ENCODE data around the gene IGF1R.

IGF1R gene

DNA sequence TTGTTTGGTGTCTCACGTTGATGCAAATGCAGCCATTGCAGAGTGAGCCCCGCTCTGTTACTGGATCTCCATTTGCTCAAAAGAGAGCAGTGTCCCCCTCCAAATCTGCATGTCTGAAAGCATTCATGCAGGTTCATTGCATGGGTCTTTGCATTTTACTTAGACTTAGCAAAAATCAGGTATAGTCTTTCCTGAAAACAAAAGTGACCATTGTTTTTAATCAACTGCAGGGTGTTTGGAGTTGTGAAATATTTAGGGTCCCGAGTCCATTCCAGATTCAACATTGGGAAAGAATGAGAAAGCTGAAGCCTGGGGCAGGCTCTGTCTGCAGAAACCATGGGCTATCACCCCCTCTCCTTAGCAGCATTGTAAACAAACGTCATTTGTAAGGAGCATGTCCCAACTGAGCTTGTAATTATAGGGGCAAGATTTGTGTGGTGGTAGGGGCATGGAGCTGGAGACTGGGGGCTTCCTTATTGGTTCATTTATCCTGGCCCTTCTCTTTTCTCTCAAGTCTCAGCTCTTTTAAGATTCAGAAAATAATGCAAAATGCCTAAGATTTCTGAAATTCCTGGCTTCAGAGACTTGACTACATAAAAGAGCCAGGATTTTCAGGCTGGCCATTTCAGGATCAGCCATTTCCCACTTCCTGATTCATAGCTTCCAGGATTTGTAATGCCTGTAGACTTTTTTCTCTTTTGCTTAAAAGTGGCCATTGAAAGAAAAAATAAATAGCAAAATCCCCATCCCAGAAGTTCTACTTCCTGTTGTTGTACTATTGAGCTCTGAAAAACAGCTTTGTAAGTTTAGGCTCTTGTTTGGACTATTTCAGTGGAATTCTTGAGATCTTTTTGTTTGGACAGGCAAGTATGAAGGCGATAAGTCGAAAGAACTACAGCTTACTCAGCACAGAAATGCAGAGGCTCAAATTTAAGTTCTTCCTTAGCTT, 23.0 kb downstream of the IGF1R start:
- DNase-seq (ENCODE audit: low read depth in 2 of 2): no peak

DNA sequence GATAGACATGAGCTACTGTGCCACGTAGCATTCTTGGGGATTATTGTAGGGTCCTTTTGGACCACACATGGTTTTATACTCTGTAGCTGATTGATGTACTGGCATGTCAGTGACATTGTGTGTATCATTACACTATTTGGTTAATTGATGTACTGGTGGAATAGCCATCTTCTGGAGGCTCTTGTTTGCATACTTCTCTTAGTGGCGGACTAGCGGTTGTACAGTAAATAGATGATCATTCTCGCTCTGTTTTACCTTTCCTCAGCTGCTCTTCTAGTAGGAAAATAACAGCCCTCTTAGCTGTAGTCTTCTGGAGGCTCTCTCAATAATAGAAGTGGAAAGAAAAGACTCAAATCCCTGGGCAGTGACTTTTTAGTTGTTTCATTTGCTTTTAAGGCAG, 24.8 kb downstream of the IGF1R start:
- DNase-seq (ENCODE audit: low read depth in 2 of 2): no peak

DNA sequence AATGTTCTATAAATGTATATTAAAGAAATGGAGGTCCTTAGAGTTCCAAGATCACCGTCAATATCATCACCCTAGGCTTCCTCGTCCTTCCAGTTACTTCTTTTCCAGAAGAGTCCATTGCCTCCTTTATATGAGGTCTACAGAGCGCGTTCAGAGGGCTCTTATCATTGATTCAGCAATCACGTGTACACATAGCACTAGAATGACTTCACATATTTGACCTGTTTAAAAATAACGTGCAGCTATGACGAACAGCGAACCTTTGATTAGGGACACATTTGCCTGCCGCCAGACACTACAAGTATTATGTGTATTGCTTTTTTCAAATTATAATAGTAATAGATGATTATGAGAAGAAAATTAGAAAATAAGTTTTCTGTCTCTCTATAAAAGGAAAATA, 26.0 kb downstream of the IGF1R start:
- no peak for DNase-seq (ENCODE audit: low read depth in 2 of 2)

DNA sequence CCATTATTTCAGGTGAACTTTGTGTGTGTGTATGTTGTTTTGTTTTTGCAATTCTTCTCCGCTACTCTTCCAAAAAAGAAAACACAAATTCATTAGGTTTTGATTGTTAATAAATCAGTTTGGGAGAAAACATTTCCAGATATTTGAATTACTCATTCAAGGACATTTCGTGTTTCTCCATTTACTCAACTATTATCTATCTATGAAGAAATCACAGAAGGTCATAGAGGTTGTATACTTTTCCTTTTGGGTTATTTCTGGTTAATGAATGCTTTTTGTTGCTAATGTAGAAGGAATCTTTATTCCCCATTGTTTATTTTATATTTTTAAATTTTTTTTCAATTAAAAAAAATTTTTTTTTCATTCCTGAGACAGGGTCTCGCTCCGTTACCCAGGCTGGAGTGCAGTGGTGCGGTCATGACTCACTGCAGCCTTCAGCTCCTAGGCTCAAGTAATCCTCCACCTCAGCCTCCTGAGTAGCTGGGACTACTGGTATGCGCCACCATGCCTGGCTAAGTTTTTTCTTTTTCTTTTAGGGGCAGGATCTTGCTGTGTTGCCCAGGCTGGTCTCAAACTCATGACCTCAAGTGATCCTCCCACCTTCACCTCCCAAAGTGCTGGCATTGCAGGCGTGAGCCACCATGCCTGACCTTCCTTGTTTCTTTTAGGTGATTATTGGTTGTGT, 28.4 kb downstream of the IGF1R start:
- no peak for DNase-seq (ENCODE audit: low read depth in 2 of 2)

DNA sequence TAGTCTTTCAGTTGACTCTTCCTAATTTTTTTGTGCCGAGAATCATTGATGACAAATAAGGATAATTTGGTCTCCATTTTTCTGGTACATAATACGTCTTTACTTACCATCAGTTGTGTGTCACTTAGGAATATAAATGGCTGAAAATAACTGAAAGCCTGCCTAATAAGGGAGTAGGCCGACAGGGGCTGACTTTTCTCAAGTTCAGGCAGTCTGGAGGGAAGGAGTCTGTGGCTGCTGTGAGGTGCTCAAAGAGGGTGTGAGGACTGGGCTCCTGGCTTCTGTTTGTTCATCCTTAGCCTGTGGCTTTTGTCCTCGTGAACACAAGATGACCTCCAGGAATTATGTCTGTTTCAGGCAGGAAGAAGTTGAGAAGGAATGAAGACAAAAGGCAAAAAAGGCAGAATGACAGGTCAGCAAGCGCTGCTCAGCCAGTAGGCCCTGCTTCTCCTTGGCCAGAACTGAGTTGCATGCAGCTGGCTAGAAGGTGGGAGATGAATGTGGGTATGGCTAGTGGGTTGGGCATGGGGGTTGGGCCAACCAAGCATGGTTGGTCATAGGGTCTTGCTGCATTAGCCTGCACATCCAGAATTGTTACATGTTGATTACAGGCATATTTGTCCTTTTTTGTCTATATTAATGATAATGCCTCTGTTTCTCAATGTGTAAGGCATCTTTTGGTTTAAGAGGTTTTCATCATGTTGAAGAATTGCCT, 29.2 kb downstream of the IGF1R start:
- no peak for DNase-seq (ENCODE audit: low read depth in 2 of 2)

DNA sequence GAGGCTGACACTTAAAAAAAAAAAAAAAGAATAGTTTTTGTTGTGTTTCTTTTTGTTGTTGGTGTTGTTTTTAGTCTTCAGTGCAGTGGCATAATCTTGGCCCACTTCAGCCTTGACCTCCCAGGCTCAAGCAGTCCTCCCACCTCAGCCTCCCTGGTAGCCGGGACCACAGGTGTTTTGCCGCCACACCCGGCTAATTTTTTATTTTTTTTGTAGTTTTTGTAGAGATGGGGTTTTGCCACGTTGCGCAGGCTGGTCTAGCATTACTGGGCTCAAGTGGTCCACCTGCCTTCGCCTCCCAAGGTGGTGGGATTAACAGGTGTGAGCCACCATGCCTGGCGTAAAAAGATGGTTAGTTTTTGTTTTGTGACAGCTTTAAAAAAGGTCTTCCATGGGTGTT, 30.1 kb downstream of the IGF1R start:
- DNase-seq (ENCODE audit: low read depth in 2 of 2): no peak

DNA sequence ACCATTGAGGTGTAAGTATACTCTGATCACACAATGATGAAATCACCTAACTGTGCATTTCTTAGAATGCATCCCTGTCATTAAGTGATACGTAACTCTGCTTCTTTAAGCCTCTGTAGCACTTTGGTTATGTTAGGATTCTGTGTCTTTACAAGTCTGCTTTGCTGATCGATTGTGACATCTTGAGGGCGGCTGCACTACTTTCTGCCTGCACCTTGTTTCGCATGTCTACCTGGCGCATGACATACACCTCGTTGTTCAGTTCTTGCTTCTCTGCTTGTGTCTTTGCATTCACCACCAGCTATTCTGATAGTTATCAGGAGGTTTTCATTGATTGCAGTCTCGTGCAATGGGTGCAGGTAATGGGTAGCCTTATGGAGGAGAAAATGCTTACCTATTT, 32.7 kb downstream of the IGF1R start:
- DNase-seq (ENCODE audit: low read depth in 2 of 2): no peak

DNA sequence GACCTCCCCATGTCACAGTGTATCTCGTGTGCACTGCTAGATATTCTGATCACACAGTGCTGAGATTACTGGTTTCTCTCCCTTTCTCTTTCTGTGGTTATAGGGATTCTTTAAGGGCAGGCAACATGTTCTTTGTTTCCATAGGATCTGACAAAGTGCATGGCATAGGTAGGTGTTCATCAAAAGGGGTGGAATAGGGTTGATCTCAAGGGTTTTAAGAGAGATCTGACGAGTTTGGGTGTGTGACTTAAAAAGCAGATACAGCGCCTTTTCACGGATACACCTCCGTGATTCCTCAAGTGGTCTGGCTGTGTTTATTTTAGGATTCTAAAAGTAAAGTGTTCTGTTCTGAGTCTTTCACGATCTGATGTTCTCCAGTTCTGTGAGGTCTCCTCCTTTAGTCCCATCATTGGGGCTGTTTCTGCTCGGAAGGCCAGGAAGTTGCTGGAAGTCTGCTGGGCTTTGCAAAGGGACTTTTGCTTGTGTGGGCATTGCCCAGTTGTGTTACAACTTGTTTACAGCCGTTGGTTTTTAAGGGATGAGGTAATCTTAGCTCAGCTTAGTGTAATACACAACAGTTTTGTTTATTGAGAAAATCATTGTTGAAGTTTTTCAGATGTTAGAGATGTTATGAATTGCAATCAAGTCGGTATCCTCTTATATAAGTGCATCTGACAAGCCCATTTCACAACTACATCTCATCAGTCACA, 34.8 kb downstream of the IGF1R start:
- no peak for DNase-seq (ENCODE audit: low read depth in 2 of 2)

DNA sequence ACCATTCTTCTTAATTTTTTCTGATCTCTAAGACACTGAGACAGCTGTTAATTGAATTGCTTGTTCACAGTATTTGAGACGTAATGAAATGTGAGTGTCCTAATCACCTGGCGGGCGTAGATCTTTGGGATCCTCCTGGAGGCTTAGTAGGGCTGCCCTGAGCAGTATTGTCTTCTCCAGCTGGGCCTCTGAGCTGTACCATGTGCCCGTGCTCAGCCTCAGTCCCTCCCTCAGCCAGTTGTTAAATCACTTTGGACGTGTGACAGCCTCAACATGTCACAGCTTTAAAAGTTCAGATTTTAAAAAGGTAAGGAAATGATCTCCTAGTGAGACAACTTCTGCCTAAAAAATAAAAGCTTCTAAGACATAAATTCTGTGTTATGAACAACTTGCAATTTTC, 35.5 kb downstream of the IGF1R start:
- no peak for DNase-seq (ENCODE audit: low read depth in 2 of 2)

DNA sequence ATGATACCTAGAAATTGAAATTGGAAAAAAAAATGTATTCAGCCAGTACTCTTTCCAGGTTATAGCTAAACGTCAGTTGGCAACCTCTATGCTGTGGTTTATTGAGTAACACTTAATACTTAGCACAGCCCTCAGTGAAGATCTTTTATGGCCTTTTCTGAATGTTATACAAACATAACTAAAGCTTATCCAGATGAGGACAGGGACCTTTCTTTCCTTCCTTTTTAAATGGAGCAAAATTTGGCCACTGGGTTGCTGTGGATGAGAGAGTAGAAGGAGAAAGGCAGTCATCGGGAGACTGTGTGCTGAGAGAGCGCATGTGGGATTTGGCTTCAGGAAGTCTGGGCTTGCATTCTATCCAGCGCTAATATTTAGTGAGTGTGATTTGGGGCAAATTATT, 36.1 kb downstream of the IGF1R start:
- DNase-seq (ENCODE audit: low read depth in 2 of 2): no peak

DNA sequence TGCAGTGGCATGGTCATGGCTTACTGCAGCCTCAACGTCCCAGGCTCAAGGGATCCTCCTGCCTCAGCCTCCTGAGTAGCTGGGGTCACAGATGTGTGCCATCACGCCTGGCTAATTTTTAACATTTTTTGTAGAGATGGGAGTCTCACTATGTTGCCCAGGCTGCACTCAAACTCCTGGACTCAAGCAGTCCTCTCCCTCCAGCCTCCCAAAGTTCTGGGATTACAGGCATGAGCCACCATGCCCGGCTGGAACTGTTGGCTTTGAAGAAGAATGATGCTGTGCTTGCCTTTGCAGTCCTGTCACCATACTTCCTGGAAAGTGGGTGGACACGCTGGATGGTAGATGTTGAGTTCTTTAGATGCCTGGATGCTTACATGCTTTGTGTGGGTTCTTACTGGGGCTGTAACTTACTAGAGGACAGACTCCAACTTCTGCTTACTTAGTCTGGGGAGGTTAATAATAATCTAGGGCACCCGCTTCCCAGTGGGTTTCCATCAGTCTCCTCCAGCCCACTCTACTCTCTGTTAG, 36.7 kb downstream of the IGF1R start:
- DNase-seq (ENCODE audit: low read depth in 2 of 2): no peak

DNA sequence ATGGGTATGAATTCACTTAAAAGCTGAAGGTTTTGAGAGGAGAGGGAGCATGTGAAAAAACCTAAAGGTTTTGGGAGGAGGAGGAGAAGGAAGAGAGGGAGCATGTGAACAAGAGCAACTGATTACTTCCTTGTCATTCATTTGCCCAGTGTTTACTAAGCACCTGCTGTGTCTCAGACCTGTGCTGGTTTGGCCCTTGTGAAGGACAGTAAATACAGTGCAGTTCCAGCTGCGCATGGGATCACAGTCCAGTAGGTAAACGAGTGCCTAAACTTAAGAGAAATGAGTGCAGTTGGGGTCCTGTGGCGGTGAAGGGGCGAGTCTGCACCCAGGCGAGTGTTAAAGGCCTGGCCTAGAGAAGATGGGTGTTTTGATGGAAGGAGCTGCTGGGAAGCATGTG, 38.6 kb downstream of the IGF1R start:
- no peak for DNase-seq (ENCODE audit: low read depth in 2 of 2)

DNA sequence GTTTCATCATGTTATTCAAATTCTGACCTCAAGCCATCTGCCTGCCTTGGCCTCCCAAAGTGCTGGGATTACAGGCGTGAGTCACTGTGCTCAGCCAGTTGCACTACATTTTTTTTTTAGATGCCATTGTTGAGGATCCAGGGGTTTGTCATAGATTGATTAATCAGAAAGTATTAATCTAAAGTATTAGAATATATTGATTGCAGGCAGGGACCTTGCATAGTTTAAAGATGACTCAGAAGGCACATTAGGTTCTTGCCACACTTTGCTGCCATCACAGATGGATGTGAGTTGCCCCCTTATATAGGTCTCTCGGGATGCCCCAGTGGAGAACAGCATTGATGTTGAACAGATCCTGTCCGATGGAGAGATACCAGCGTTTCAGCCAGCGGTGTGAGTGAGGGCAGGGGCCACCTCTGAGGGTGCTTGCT, 41.1 kb downstream of the IGF1R start:
- no peak for DNase-seq (ENCODE audit: low read depth in 2 of 2)

DNA sequence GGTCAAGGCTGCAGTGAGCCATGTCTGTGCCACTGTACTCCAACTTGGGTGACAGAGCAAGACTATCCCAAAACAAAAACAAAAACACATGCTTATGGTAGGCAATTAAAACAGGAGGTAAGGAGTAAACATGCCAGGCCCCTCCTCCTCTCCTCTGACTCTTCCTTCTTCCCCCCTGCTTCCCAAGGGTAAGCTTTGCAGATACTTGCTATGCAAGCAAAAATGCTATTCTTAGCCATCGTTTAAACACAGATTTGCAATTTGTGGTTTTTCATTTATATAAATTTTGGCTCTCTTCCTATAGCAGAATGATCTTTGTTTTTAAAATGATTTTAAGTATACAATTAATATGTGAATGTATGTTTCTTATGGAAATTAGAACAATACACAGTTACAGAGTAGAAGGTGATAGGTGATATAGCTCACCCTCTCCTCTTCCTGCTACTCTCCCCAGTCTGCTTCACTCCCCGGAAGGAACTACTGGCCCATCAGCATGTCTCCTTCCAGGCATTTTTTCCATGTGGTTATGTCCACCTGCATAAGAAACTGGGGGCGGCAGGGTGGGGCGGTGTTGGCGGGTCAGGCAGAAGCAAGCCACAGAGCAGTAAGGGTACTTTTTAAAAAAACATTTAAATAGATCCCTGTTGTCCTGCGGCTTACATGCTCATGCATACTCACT, 42.1 kb downstream of the IGF1R start:
- DNase-seq (ENCODE audit: low read depth in 2 of 2): no peak

DNA sequence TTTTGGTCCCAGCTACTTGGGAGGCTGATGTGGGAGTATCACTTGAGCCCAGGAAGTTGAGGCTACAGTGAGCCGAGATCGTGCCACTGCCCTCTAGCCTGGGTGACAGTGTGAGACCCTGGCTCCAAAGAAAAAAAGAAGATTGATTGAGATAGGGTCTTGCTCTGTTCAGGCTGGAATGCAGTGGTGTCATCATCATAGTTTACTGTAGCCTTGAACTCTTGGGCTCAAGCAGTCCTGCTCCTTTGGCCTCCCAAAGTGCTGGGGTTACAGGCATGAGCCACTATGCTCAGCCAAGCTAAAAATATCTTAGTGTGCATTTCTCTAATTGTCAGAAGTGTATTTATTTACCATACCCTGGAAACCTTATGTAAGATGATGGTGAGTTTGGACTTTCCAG, 43.9 kb downstream of the IGF1R start:
- DNase-seq (ENCODE audit: low read depth in 2 of 2): no peak

DNA sequence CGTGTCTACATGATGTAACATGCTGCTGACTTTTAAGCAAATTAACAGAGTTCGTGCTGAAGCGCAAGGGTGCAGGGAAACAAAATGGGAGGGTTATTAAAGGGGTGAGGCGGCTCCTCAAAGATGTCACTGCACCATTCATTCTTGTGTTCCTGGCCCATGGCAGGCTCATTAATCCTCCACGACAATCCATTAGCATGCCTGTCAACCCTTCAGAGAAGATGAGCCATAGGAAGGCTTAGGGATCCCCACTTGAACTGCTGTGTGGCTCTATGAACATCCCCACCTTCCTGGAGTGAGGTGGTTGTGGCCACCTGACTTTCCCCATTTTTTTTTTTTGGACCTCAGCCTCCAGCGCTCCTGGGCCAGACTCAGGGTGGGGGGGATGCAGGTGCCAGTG, 45.8 kb downstream of the IGF1R start:
- DNase-seq (ENCODE audit: low read depth in 2 of 2): no peak

DNA sequence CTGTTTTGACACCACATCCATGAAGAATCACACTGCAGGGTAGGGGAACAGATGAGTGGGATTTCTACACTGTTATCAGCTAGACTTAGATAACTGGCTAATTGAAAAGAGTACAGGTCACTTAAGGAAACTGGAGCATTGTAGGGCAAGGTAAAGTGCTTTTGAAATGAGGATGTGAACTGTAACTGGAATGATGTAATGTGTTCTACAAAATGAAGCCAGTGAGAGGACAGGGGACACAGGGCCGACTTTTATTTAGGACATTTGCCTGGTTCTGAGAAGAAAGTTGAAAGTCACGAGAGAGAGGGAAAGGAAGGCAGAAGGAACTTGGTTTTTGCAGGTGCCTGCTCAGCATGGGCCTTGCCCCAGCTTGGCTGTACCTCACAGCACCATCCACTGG, 50.5 kb downstream of the IGF1R start:
- no peak for DNase-seq (ENCODE audit: low read depth in 2 of 2)

DNA sequence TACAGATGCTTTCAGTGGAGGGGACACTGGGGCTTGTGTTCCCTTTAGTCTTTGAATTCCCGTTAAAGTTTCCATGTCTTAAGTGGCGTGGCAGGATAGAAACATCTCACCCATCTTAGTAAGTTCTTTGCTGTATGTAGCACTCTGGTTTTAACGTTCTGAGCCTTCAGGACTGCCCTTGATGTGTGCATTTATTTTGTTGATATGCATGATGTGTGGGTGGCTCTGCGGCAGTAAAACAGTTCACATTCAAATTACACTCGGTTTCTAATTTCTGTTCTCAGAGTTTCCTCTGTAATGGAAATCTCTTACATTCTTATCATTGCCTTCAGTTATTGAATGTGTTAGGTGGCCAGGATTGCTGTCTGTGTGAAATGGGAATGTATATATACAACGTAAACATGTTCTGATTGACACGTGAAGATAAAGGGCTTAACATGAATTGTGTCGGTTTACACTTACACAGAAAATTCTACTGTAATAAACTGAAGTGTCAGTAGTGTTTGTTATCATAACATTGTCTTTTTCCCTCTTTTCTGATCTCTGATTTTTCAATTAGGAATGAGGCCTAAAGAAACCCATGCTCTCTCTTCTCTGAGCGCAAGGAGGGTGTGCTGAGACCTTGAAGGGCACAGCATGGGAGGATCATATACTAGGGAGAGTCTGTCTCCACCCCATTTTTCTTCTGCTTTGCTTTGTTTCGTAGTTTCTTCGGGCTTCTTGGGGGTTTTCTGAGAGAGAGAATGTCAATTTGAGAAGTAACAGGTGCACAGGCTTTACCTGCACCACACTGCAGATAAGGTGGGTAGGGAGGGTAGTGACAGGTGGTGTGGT, 51.5 kb downstream of the IGF1R start:
- no peak for DNase-seq (ENCODE audit: low read depth in 2 of 2)

DNA sequence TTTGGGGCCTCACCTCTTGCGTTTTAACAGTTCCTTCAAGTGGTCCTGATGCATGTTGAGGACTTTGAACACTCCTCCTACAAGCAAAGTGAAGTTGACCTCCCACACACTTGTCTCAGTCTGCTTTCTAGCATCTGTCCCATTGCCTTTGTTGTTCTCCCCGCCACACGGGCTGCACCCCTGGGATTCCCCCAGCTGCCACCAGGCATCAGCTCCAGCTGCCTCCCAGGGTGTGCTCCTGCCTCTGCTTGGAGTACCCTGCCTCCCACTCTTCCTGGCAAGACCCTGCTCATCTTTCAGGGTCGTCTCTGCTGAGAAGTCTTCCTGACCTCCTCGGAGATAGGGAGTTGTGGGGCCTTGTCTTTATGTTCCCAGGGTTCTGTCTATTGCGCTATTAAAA, 52.2 kb downstream of the IGF1R start:
- no peak for DNase-seq (ENCODE audit: low read depth in 2 of 2)

DNA sequence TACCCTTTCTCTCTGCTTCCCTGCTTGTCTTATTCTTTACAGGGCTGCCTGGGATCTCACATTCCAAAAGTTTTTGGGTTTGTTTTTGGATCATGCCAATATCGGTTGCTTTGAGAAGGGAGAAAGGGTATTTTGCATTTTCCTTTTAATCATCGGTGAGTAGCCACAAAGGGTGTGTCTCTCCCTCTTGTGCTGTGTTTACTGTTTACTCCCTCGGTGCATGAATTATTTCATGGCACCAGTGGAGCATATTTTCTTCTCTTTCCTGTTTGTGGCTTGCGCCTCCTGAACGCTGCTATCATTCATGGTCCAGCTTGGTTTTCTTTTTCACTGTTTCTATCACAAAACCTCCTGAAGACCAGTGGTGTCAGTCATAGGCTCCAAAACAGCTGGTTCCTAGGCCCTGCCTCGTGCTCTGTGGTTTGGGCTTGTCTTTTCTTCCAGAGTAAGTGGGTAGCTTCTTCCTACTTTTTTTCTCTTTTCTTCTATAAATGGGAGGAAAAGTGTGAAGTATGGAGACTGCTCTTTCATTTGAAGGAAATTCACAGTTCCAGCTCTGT, 54.9 kb downstream of the IGF1R start:
- DNase-seq (ENCODE audit: low read depth in 2 of 2): no peak
